HG02852 (cell line): ENCODE results near the gene HJURP.

Experiments
- ATAC-seq: cut with Tn5 transposase; IDR thresholded peaks from one replicate; pipeline ENCODE4 v1.9.1; 2021; ENCODE audit warnings: mild to moderate bottlenecking, moderate library complexity; ENCODE audit not compliant: unreplicated experiment

HJURP gene

GRCh38 chr2:233795735-233796171 is 58.6 kb downstream of the HJURP start:
- ATAC-seq, result no peak

GRCh38 chr2:233794128-233794658 is 60.1 kb downstream of the HJURP start:
- ATAC-seq, result no peak

- no peak for ATAC-seq
Observed at GRCh38 chr2:233793465-233794127, 60.7 kb downstream of the HJURP start.

DNA sequence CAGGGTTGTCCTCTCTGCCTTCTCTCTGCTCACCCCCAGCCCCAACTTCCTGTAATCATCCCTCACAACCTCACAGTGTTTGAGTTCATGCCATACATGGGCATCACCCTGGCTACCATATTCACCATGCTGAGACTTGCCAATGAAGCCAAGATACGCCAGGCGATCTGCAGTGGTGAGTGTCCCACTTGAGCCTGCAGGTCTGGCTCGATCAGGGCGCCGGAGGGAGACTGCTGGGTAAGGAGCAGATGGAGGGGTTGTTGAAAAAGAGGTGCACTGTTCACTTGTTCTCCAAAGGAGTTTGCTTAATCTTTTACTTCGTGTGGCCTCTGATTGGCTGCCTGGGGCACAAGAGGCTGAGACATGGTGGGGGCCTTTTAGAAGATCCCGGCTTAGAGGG is 61.6 kb downstream of the HJURP start:
- no peak for ATAC-seq

- ATAC-seq, result no peak
Observed at GRCh38 chr2:233791883-233792329, 62.4 kb downstream of the HJURP start.

- ATAC-seq, result no peak
Observed at GRCh38 chr2:233791151-233791882, 63.0 kb downstream of the HJURP start.

DNA sequence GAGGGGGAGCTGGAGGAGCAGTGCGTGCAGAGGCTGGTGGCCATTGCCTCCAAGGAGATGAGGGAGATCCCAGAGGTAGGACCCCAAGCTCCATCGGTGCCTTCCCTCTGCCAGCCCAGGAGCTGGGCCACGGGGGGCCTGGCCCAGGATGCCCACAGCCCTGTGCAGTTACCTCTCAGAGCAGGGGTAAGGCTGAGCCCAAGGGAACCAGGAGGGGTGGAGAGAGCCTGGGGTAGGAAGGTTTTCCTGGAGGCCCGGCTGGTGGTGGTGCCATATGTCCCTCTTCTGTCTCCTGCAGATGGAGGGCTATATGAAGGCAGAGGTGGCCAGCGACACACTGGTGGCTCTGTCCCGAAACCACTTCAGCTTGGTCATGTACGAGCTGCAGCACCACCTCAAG is 64.8 kb downstream of the HJURP start:
- no peak for ATAC-seq
